ENCODE measurements around the gene RRP8. TPM values are rescaled to one million over a fixed set of nuclear protein-coding genes. Genes with fewer than 3 reads are reported as not detected.

Gene RRP8
- total and polyA plus RNA-seq, 2 of the 8 experiments (the other 6 are each of a cell fraction or from before 2014, with no cell fraction given): 4.2 to 14.9 TPM

- no peak for TF ChIP-seq CHD7 (IDR thresholded peaks at IDR 0.05; ENCODE audit: insufficient replicate concordance, low read length)
- no peak for TF ChIP-seq TAF1 (IDR thresholded peaks at IDR 0.05; ENCODE audit: low read depth, low read length)
Measured at GRCh38 chr11:6548121-6548520, 55.3 kb downstream of the RRP8 start (continued).
